Kidney (tissue), 14 donors: ENCODE measurements around the gene MYO15A. TPM values are rescaled to one million over a fixed set of nuclear protein-coding genes. Genes with fewer than 3 reads are reported as not detected.

Experiments used
- DNase-seq, 5 donors: peaks; one replicate each; pipeline ENCODE4 v3.0.0-alpha.2; 2013 to 2020
- FAIRE-seq: peaks from 2 replicates; lab custom pipeline; 2012; peaks lifted over from hg19 to GRCh38; lab: Jason Lieb, UNC
- H3K27ac ChIP-seq, 2 donors: one replicate each; pipeline ENCODE4 v1.7.0; 2013; ENCODE audit warnings: low read depth in 2 of 2, low read length in 2 of 2, inconsistent platforms in 1 of 2
- H3K27me3 ChIP-seq: one replicate; pipeline ENCODE4 v1.7.1; 2013; ENCODE audit warnings: low read length, inconsistent platforms; ENCODE audit not compliant: control insufficient read depth, insufficient read depth
- H3K36me3 ChIP-seq, 3 donors: one replicate each; pipeline versions ENCODE4 v1.7.0 to v1.7.1; 2013; ENCODE audit warnings: low read length in 3 of 3, control low read depth in 1 of 3, inconsistent platforms in 1 of 3; ENCODE audit not compliant: insufficient read depth in 3 of 3, control insufficient read depth in 2 of 3
- H3K4me1 ChIP-seq, 3 donors: one replicate each; pipeline versions ENCODE4 v1.7.0 to v1.7.1; 2013; ENCODE audit warnings: low read length in 3 of 3, inconsistent platforms in 1 of 3, low read depth in 1 of 3; ENCODE audit not compliant: control insufficient read depth in 2 of 3, insufficient read depth in 2 of 3
- H3K4me3 ChIP-seq, 3 donors: one replicate each; pipeline versions ENCODE4 v1.7.0 to v1.8.1; 2013; ENCODE audit warnings: low read length in 3 of 3, control low read depth in 1 of 3, inconsistent platforms in 1 of 3
- H3K9ac ChIP-seq, 3 donors: one replicate each; pipeline versions ENCODE4 v1.7.0 to v1.7.1; 2013; ENCODE audit warnings: low read length in 3 of 3, control low read depth in 1 of 3, inconsistent platforms in 1 of 3
- H3K9me3 ChIP-seq, 3 donors: one replicate each; pipeline versions ENCODE4 v1.7.0 to v1.7.1; 2013; ENCODE audit warnings: low read length in 3 of 3, control low read depth in 1 of 3, inconsistent platforms in 1 of 3; ENCODE audit not compliant: control insufficient read depth in 2 of 3, insufficient read depth in 1 of 3
- intact Hi-C: fragments of 100-400 bp; cut with DNase I; formaldehyde crosslinking; loops from one replicate; pipeline ENCODE4 v1.11.1; 2022
- polyA plus RNA-seq: library from polyadenylated mRNA; stranded (reverse); fragments of 350-450 nt; fragmentation: Illumina TruSeq; extraction: RNeasy Lipid Tissue Mini Kit (QIAGEN cat#74804); gene quantifications from one replicate; pipeline ENCODE4 v1.2.3, GENCODE V29; 2014; ENCODE audit warnings: low read depth, low replicate concordance; ENCODE audit not compliant: insufficient read depth
- total RNA-seq: library from RNA; stranded (reverse); fragmentation: NEBNext Ultra II Directional; extraction: Animal tissue kit (Norgen Biotek cat#: 25700); gene quantifications from one replicate; pipeline ENCODE4 v1.2.1, GENCODE V29; 2021
- TF ChIP-seq, protein P1 (sequence below): IDR thresholded peaks from 3 replicates; pipeline ENCODE4 v1.5.1; 2012; ENCODE audit warnings: mild to moderate bottlenecking, moderate library complexity, borderline replicate concordance; ENCODE audit not compliant: insufficient read depth; ENCODE audit errors: extremely low read depth
- donor health status: control.
- donor health status: control.
- donor health status: control.
- donor health status: control.
- donor health status: control.
- donor health status: DM: yes; HTN: yes; CAD: no.
- donor health status: Normal renal cell carcinoma (clear cell type).

MYO15A gene
- total and polyA plus RNA-seq, 2 donors from 2014 or later: 0.80 to 1.3 TPM

DNA sequence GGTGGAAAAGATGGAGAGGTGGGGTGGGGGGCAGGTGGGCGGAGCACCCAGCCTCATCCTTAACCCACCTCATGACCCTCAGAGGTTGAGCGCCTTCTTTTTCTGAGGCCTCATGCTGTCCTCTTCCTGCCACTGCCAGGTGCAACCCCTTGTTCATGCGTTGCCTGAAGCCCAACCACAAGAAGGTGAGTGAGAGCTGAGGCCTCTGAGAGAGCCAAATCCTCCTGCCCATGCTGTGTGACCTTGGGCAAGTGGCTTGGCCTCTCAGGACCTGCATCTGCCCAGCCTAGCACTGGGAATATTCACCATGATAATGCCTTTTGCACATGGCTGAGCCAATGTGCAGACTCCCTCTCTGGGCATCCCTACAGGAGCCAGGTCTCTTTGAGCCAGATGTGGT, 32.1 kb downstream of the MYO15A start:
- FAIRE-seq (no peak), DNase-seq (no peak)
- intact Hi-C loops: no loop called here
- Histone ChIP-seq H3K9me3 (no peaks in the 10 kb centered on the region), H3K9ac (no peak overlapping the region), H3K36me3 (no peaks in the 10 kb centered on the region), H3K4me3 (no peak overlapping the region), H3K27me3 (no peaks in the 10 kb centered on the region), H3K4me1 (no peaks in the 10 kb centered on the region), H3K27ac (no peak overlapping the region)
- TF ChIP-seq, protein P1, sequence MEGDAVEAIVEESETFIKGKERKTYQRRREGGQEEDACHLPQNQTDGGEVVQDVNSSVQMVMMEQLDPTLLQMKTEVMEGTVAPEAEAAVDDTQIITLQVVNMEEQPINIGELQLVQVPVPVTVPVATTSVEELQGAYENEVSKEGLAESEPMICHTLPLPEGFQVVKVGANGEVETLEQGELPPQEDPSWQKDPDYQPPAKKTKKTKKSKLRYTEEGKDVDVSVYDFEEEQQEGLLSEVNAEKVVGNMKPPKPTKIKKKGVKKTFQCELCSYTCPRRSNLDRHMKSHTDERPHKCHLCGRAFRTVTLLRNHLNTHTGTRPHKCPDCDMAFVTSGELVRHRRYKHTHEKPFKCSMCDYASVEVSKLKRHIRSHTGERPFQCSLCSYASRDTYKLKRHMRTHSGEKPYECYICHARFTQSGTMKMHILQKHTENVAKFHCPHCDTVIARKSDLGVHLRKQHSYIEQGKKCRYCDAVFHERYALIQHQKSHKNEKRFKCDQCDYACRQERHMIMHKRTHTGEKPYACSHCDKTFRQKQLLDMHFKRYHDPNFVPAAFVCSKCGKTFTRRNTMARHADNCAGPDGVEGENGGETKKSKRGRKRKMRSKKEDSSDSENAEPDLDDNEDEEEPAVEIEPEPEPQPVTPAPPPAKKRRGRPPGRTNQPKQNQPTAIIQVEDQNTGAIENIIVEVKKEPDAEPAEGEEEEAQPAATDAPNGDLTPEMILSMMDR: no peak

DNA sequence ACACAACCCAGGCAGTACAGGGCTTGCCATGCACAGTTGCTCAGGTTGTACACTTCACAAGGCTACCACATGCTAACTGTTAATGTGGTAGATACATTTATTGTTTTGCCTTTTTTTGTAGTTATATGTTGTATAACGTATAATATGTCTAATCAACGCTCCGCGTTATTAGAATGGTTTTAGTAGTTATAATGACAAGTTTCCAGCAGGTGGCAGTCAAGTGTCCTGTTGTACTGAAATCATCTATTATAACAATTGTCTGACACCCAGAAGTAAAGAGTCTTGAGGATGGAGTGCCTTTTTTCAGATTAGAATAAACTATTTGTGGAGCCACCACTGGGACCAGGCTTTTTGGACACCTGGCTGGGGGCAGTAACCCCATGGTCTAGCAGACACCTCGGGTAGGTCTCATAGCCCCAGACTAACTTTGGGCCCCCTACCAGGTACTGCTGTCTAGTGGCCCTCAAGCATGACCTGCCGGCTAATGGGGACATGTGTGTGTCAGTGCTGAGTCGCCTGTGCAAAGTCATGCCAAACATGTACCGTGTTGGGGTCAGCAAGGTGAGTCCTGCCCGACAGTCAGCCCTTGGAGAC, 32.8 kb downstream of the MYO15A start:
- FAIRE-seq: peak; percentile 95
- peak in 3 of 5 donors; percentile 49 to 82 (median 71) for DNase-seq
- intact Hi-C loops: no loop called here

GRCh38 chr17:18142417-18142816, 33.9 kb downstream of the MYO15A start:
- FAIRE-seq (no peak), DNase-seq (no peak)
- TF ChIP-seq, protein P1: no peak
- intact Hi-C loops: no loop called here
- Histone ChIP-seq H3K4me1 (peaks cover 0 to 3% (median 0%) of the 10 kb centered on the region in 3 donors), H3K9me3 (no peaks in the 10 kb centered on the region), H3K4me3 (no peak overlapping the region), H3K9ac (no peak overlapping the region), H3K36me3 (no peaks in the 10 kb centered on the region), H3K27ac (no peak overlapping the region), H3K27me3 (no peaks in the 10 kb centered on the region)

More for the DNA sequence above, 32.8 kb downstream of the MYO15A start:
- H3K9ac ChIP-seq: no peak overlapping the region
- H3K9me3 ChIP-seq: no peaks in the 10 kb centered on the region
- no peaks in the 10 kb centered on the region for H3K27me3 ChIP-seq
- H3K36me3 ChIP-seq: no peaks in the 10 kb centered on the region
- TF ChIP-seq, protein P1: peak; percentile 54
- no peak overlapping the region for H3K27ac ChIP-seq
- no peak overlapping the region for H3K4me3 ChIP-seq
- no peaks in the 10 kb centered on the region for H3K4me1 ChIP-seq
